ENCODE data around the gene GRID1.
"Not testable (repeated sequence)": the region's sequence is repeated elsewhere in the genome, so short reads cannot be mapped to it uniquely, and the experiment has no call there.

Gene GRID1

DNA sequence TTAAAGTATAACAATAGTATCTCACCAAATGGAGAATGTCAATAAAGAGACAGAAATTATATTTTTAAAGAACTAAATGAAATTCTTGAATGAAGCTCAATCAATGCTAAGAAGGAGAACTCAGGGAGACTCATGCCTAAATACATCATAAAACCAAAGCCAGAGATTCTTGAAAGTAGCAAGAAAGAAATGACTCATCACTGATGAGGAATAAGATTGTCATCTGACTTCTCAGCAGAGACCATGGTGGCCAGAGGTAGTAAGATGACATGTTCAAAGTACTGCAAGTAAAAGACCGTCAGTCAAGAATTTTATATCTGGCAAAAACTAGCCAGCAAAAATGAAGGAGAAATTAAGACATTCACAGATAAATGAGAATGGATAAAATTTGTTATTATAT is 399.0 kb downstream of the GRID1 start:
- no peak for DNase-seq

DNA sequence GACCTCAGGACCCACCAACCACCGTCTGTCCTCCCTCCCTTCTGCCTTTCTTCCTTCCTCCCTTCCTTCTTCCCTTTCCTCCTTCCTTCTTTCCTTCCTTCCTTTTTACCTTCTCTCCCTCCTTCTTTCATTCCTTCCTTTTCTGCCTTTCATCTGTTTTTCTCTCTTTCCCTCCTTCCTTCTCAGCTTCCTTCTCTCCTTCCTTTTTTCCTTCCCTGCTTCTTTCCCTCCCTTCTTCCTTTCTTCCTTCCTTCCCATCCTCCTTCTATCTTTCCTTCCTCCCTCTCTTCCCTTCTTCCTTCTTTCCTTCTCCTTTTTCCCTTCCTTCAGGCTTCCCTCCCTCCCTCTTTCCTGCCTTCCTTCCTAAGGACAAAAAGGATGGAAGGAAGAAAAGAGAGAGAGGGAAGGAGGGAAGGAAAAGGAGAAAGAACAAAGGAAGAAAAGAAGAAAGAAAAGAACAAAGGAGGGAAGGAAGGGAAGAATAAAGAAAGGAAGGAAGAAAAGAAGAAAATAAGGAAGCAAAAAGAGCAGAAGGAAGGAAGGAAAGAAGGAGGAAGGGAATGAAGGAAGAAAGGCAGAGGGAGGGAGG is 405.0 kb downstream of the GRID1 start:
- DNase-seq: no peak

DNA sequence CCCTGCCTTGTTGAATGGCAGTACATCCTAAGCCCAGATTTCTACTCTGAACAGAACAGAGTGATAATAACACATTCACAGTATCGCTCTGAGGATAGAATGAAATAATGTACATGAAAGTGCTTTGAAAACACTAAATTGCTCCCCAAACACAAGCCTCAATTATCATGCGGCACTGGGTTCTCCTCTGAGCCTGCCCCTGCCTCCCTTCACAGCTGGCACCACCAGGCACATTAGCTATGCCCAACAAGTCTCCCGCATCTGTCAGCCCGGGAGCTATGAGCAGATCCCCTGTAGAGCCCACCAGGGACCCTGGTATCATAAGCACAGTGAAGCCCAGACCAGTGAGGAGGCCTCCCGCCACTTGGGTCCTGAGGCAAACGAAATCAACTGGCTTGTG is 405.5 kb downstream of the GRID1 start:
- peak in 2 of 3 experiments; percentile 2 to 37 for DNase-seq

DNA sequence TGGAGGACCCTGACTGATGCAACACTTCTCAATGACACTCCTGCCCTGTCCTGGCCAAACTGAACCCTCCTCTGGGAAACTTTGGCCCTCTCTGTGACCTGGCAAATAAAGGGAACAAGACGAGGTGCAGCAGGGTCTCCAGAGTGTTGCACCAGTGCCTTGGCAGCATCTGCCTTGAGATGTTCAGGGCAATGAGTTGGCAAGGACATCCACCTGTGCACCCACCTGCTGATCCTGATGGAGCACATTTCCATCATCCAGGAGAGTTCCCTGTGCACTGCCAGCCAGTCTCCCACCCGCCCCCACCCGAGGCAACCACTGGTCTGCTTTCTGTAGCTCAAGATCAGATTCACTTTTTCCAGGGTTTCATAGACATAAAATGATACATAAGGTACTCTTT is 407.4 kb downstream of the GRID1 start:
- no peak for DNase-seq

DNA sequence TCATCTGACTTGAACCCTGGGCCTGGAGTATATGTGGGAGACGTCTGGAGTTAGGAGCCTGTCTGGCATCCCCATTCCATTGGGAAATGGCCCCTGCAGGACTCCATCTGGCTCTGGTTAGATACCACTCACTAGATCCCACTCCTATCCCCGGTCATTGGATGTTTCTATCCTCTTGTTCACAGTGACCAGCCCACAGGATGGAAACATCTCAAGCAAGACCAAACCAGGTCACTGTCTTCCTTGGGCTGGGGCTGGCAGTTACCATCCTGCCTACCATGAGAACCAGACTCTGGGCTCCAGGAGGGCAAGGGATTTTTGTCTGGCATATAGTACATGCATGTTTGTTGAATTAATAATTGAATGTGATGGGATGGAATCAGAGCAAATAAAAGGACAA is 415.7 kb downstream of the GRID1 start:
- DNase-seq: no peak

DNA sequence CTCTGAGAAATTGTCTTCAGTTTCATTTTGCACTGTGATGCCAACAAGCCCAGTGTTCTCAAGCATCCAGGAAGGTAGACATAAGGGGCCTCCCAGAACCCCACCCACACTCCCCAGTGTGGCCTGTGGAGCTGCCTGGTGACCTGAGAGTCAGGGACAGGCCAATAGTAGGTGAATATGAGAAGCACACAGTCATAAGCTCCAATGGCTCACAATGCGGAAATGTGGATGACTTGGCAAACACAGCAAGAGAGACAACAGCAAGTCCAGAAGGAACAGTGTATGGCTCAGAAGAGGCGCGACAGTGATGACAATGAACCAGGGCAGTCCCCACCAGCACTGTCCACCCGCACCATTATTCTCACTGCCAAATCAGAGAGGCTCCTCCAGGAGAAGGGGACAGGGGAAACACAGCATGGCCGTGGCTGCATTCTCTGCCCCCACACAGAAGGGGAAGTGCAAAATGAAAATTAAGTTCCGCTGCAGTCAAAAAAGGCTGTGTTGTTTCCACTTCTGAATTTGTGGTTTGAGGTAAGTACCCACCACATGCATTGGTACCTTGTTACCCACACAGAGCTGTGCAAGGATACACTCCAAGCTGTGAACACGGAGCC is 419.8 kb downstream of the GRID1 start:
- no peak for DNase-seq

DNA sequence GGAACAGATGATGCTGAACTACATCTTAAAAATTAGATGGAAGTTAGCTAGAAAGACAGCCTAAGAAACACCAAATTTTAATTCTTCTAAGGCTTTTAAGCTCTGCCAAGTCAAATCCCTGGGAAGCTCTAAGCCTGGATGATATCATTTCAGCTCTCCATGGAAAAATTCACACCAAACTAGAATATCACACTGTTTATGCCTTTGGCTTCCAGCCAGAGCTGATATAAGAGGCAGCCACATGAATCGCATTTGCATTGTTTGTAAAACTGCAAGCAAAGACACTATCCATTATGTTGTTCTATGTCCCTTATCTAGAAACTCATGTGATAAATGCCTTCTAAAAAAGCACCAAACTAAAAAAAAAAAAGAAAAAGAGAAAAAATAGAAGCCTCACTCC is 430.4 kb downstream of the GRID1 start:
- peak in 1 of 3 experiments; percentile 1 for DNase-seq

DNA sequence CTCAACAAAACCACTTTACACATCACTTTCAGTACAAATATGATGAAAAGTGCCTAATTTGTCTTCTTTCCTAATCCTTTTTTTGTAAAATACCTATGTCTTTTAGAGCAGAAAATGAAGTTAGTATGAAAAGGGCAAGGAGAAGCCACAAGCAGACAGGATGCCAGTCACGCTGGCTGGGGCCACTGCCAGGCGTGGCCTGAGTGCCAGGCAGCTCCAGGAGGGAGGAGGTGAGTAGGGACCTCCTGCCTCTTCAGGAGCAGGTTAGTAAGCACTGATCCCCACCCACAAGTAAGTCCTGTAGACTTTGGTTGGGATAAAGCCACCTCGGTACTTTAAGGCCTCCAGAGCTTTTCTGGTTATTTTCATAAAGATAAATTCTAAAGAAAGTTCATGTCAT is 432.0 kb downstream of the GRID1 start:
- DNase-seq: no peak

DNA sequence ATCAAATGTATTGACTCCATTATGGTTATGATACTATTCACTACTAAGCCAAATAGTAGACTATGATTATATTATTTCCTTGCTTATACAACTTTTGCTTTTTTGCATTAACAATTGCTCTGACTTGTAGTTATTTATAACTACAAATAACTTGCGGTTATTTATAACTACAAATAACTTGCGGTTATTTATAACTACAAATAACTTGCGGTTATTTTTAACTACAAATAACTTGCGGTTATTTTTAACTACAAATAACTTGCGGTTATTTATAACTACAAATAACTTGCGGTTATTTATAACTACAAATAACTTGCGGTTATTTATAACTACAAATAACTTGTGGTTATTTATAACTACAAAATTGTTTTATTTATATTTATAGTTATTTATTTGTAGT is 436.6 kb downstream of the GRID1 start:
- not testable (repeated sequence) for DNase-seq

DNA sequence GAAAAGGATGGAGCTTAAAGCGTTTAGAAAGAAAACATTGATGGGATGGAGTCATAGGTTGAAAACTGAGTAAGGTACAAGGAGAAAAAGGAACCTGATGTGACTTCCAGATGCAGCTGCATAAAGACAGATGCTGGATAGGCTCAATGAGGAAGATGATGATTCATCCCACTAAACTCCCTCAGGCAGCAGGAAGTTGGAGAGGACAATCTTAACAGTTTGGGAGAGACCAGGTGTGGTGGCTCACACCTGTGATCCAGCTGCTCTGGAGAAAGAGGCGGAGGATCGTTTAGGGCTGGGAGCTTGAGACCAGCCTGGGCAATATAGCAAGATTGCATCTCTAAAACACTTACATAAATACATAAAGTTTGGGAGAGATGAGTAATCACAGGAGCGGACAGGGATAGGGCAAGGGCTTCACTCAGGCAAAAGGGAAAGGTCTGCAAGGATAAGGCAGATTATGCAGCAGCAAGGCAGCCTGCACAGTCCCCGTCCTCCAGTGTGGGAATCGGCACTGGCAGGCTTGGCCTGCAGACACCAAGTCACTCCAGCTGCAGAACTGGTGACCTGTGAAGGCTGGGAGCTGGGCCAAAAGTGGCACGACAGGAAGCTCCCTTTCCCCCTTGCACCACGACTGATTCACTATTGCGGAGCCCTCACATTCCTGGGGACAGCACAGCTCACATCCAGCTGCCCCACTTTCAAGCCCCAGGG is 438.5 kb downstream of the GRID1 start:
- DNase-seq: no peak

DNA sequence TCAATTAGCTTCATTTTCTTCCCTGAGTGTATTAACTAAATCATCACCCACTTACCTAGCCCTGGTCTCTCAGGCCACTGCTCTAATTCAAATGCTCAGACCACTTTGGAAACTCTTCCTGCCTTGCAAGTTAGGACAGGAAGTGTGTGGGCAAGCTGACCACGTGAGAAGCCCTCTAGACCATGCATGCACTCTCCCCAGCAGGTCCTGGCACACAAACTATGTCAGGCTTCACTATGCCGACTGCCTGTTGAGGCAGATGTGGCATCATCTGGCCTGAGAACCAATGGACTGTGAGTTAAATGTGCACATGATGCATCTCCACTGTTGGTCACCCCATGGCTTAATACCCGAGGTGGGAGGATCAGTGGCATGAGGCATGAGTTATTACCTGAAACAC is 439.6 kb downstream of the GRID1 start:
- DNase-seq: no peak

DNA sequence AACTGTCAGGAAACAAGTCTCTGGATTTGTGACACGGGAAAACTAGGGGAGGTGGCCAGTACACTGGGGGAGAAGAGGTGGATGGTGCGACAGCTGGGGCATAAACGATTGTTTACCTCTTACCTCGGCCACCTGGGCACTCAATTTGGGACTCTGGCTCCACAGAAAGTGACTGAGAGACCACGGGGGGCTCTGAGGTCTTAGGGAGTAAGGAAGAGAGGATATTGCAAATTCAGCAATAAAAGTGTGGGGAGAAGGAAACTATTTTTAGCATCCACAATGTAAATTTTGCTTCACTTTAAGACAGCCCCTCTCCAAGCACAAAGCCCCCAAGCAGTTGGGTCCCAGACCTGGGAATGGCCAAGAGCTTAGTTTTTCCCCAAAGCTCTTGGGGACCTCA is 440.5 kb downstream of the GRID1 start:
- peak in 1 of 3 experiments; percentile 0 for DNase-seq

DNA sequence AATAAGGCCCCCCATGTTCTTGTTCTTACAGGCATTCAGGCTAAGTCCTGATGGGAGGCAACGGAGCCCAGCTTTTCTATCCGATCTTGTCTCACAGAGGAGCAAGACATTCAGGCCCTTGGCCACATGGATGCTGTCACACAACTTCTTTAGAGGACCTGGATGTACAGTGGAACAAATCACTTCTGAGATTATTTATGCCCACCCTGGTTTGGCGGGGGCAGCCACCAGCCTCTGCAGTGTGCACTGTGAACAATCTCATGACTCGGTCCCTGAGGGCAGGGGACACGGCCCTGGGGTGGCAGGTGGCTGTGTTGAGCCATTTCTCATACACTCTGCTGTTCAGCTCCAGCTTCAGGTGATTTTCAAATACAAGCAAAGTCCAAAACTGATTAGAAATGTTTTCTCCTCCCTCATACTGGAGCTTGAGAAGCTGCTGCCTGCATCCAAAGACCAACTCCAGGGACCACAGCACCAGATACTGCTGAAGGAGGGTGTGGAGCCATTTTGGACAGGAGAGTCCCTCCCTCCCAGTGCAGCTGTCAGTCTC is 441.3 kb downstream of the GRID1 start:
- no peak for DNase-seq

DNA sequence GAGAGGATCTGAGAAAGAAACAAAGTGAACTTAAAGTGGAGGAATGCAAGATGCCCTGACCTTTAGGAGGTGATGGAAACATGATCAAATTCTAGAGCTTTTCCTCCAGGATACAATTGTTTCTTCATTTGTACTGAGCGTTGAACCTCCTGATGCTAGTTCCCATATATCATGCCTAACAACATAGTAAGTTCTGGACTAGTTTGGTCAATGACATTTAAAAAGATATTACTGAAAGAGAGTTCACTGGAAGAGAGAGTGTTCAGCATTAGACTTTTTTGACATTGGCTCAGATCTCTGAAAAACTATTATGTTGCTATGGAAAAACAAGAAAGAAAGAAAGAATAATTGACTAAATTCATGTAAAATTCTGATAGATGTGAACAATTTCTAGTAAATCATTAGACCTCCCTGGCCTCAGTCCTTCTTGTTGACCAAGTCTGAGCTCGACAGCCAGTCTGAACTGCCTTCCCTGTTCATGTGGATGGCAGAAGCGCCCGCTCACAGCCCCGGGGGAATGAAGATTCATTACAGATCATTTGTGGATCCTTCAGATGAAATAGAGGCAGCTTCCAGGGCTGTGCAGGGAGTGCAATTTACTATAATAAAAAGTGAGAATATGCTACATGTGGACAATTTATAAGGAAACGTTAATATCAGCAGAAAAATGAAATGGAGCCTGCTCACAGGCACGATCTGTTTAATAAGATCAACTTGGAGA is 442.1 kb downstream of the GRID1 start:
- DNase-seq: no peak

DNA sequence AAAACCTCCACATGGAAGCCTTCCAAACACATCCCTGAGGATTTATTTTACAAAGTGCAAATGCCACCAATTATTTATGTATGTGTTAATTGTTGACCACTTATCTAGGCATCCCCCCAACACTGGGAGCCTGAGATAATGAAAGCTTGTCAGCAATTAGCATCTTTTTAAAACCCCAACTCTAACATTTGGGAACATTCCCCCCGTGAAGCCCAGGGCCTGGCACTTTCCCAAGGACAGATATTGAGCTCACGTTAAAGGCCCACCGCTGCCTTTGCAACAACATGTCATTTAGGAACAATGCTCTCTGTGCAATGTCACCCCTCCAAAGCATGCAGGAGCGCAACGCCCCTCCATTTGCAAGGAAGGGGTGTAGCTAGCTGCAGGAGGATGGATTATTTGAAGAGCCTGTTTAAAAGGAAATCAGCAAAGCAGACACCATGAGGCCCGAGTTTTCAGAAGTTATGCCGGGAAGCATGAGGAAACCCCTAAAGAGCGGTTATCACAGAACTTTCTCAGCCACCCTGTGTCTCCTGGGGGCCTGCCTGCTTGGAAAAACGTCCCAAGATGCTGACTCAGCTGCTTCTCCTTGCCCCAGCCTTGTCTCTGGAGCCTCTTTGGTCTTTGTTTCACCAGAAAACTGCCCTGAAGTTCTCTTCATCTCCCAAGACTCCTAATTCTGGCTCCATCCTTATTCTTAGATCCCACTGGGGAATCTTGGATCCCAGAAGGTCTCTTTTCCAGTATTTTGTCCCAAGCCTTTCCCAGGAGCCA is 444.1 kb downstream of the GRID1 start:
- peak in 1 of 3 experiments; percentile 2 for DNase-seq

DNA sequence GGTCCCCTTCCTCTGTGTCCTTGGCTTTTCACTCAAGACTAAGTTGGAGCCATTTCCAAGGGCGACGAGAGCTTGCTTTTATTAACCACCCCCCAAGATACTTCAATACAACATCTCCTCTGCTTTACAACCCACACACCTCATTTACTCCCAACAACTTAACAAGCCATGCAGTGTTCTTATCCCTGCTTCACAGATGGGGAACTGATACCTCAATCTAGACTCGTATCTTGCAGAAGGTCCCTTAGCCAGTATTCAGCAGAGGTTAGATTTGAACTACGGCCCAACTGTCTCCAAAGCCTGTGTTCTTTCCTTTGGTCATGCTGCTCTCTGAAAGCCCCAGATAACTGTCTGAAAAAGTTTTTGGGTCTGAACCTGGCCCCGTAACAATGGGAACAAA is 444.8 kb downstream of the GRID1 start:
- no peak for DNase-seq

DNA sequence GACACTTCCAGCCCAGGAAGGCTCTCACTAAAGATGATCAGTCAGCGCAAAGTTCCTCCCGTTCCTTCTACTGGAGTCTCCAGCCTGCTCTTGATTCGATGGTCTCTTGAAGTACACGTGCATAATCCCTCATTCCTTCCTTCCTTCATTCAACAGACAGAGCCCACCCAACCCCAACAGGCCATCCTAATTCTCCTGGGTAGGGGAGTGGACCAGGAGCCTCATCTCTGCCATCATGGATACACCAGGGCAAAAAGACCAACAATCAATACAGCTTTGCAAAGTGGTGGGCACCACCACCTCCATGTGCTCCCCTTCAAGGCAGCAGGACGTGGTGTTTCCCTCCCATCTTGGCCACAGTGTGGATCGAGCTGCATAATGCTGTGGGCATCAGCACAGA is 446.3 kb downstream of the GRID1 start:
- DNase-seq: no peak

DNA sequence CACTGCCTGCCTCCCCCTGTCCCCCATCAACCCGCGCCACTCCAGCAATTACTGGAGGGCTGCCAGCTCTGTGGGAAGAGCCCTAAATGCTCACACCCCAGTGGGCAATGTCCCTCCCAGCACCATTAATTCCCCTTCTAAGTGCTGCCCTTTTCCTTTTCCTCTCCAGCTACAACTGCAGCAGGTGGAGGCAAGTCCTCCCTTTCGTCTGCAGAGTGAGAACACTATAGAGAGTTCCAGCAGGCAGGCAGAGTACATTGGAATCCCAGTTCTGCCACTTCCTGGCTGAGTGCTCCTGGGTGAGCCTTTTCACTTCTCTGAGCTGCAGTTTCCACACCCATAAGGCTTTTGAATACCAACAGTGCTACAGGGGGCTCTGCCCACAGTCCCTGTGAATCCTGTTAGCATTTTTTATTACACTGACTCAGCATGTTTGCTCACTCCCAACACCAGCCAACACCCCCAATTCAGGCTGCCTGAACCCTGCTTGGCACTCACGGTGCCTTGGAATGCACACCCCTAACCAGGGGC is 447.0 kb downstream of the GRID1 start:
- DNase-seq: peak in 2 of 3 experiments; percentile 15 to 74

DNA sequence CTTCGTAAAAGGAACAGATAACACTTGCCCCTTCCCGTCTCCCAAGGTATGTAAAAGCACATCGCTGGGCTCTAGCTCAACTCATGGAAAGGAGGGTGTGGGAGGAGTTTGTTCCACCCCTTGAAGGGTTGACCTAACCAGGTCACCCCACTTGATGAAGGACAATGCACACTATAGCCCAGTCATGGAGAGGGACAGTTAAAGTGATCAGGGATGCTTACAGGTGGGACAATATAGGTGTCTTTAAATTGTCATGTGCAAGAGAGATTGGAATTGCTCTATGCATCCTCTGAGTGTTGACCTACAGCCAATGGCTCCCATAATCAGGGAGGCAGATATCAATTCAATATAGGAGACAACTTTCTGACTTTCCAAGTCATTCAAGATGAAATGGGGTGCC is 448.2 kb downstream of the GRID1 start:
- DNase-seq: peak in 1 of 3 experiments; percentile 4

DNA sequence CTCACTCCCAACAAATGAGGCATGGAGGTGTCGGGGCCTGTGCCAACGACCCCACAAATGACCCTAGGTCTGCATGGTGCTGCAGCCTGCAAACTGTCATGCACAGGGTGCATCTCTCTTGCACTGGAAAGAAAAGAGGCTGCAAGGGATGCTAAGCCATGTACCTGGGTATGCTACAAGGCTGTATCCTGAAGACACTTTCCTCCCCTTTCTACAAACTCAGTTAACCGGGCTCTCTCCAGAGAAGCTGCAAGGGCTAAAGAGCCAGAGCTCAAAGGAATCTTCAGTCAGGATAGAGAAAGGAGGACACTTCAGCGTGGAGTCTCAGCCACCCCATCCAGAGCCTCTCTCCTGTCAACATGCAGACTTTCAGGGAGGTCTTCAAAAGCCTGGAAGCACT is 449.0 kb downstream of the GRID1 start:
- peak in 1 of 3 experiments; percentile 14 for DNase-seq

DNA sequence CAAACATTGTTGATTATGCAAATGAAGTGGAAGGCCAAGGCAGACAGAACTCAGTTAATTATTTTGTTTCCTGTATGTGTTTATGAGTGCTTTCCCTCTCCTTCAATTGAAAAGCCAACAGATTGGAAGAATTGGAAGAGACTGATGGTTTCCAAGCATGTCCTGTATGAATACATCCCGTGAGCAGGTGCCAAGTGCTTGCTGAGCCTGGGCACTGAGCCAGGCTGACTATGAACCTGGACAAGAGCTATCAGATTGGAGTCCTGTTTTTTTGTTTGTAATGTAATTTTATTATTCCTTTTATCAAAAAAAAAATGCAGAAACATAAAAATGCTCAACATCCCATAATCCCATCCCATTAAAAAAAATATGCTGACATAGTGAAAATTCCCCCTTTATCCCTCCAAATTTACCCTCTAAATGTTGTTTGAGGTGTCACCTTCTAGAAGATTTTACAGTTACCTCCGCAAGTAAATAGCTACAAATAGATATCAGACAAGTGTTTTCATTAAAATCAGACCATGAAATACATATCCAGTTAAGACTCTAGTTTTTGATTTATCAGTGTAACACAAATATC is 449.5 kb downstream of the GRID1 start:
- peak; percentile 7 to 92 (median 58) for DNase-seq

DNA sequence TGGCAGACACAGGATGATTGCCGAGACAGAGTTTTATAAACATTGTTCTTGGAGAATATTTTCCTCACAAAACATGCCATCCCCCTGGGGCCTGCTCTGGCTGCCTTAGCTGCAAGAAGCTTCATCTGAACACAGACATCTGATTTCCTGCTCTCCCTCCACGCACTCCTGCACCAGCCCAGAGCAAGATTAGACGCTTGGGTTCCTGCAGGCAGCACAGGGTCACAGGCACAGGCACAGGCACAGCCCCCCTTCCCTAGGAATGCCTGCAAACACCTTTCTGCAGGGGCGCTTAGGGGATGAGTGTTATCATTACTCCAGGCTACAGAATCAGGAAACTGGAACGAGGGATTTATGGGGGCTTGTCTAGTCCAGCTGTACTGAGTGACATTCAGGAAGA is 450.3 kb downstream of the GRID1 start:
- no peak for DNase-seq
